GM21360 (cell line): ENCODE measurements around the gene AICDA.

Experiments
- ATAC-seq: cut with Tn5 transposase; IDR thresholded peaks from one replicate; pipeline ENCODE4 v1.9.1; 2021; ENCODE audit warnings: mild to moderate bottlenecking, moderate library complexity; ENCODE audit not compliant: unreplicated experiment

The AICDA gene

GRCh38 chr12:8561011-8561410 is 51.6 kb downstream of the AICDA start:
- no peak for ATAC-seq

GRCh38 chr12:8559676-8560075 is 53.0 kb downstream of the AICDA start:
- no peak for ATAC-seq

GRCh38 chr12:8556531-8557097 is 56.0 kb downstream of the AICDA start:
- no peak for ATAC-seq

- ATAC-seq, result no peak
Observed at GRCh38 chr12:8554451-8555195, 58.0 kb downstream of the AICDA start.

- ATAC-seq, result no peak
Observed at GRCh38 chr12:8553088-8553627, 59.5 kb downstream of the AICDA start.
